ENCODE measurements around the gene MYO1D. TPM values are rescaled to one million over a fixed set of nuclear protein-coding genes. Genes with fewer than 3 reads are reported as not detected.
A peak's percentile ranks its signal among the peaks of the same experiment; 100 is the strongest.

The MYO1D gene
- total RNA-seq, 1 donor from 2014 or later, result 48.8 TPM

DNA sequence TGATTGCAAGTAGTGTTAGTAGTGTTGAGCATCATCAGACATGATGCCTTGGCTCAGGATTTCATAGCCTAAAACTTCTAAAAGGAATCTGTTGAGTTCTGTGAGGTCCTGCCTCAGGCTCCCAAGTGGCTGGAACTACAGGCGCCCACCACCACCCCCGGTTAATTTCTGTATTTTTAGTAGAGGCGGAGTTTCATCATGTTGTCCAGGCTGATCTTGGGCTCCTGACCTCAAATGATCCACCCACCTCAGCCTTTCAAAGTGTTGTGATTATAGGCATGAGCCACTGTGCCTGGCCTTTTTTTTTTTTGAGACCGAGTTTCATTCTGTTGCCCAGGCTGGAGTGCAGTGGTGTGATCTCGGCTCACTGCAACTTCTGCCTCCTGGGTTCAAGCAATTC, 427.0 kb downstream of the MYO1D start:
- DNase-seq, result no peak

GRCh38 chr17:32446949-32447348, 430.0 kb downstream of the MYO1D start:
- no peak for DNase-seq

DNA sequence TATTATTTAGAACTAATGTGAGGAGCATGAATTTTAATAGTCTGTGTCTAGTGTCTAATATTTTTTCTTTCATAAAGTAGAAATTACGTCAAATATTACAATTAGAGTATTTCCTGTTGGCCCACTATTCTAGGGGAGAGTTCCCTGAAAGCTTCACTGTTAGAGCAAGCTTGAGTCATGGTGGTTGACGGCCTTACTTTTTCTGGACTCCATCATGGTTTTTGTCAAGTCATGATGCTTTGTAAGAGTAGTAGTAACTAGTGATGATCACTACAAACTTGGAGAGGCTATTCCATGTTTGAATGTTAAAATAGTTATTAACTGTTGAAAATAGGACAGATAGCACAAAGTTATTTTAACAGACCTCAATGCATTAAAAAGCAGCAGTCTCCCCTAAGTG, 431.0 kb downstream of the MYO1D start:
- DNase-seq, result peak; percentile 42

GRCh38 chr17:32445497-32445896, 431.4 kb downstream of the MYO1D start:
- DNase-seq, result no peak

- DNase-seq, result peak; percentile 79
These were observed 431.9 kb downstream of the MYO1D start for GRCh38 chr17:32445074-32445415.

DNA sequence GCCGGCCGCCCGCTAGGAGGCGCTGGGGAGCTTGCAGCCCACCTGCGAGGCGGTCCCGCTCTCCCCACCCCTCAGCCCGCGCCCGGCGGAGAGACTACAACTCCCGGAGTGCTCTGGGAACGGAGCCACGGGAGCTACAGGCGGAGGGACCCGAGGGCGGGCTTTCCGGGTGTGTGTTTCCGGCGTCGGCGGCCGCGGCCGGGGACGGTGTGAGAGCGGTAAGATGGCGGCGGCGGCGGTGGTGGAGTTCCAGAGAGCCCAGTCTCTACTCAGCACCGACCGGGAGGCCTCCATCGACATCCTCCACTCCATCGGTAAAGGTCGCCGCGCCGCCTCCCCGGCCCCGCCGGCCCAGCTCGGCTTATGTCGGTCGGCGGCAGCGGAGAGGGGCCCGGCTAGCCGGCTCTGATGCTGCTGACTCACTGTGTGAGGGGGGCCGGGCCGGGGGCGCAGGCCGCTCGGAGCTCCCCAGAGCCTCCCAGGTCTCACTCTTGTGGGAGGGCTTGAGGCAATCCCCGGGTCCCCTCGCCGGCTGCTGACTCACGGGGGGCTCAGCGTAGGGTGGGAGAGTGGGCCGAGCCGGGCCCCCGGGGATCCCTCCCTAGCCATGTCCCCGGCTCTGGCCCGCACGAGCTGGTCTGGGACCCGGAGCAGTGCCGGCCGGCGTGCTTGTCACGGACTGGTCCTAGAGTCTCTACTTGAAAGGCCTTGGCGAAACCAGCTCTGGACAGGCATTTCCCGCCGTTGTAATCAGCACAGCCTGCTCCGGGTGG, 432.4 kb downstream of the MYO1D start, which contains the start of gene PSMD11:
Gene PSMD11, plus strand, starts transcription at position 210 of the 773 bp plus-strand sequence. Its CDS starts 14 bp downstream, at position 224.
- peak; percentile 98 for DNase-seq

DNA sequence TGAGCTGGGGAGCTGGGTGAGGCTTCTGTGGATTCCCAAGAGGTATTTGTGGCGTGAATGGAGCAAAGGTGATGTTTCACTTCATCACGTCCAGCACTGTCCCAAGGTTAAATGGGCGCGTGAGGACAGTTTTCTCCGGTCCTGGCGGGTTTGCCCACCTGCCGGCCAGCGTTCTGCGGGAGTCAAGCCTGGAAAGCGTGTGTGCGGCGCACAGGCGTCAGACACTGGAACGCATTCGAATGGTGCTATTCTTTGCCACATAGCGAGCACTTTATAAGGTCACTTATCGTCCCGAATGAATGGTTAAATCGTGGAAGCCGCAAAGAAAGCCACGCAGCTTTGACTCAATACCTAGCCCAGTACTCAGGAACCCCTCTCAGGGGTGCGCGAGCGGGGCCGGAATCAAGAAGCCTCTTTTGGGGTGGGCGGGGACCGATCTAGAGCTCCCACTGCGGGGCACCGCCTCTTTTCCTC, 433.1 kb downstream of the MYO1D start:
- DNase-seq, result no peak

Other genes starting within 250 kb of the MYO1D start
- 36.2 and 42.4 TPM in 2 replicates for gene TMEM98, start 51.0 kb upstream of the MYO1D start, total RNA-seq
- gene SPACA3, start 114.7 kb upstream of the MYO1D start, total RNA-seq, result not detected in 2 replicates